Stimulated activated CD4-positive, alpha-beta T cell treated with anti-CD3 and anti-CD28 coated beads, Interleukin-12 subunit alpha, Interleukin-12 subunit beta, amount 100 ng/mL, for 4 hours (primary cell): Measurements from ENCODE around the gene MKNK1.

Source experiments
- DNase-seq: peaks from one replicate; pipeline ENCODE4 v3.0.0-alpha.2; 2020

MKNK1 gene

DNA sequence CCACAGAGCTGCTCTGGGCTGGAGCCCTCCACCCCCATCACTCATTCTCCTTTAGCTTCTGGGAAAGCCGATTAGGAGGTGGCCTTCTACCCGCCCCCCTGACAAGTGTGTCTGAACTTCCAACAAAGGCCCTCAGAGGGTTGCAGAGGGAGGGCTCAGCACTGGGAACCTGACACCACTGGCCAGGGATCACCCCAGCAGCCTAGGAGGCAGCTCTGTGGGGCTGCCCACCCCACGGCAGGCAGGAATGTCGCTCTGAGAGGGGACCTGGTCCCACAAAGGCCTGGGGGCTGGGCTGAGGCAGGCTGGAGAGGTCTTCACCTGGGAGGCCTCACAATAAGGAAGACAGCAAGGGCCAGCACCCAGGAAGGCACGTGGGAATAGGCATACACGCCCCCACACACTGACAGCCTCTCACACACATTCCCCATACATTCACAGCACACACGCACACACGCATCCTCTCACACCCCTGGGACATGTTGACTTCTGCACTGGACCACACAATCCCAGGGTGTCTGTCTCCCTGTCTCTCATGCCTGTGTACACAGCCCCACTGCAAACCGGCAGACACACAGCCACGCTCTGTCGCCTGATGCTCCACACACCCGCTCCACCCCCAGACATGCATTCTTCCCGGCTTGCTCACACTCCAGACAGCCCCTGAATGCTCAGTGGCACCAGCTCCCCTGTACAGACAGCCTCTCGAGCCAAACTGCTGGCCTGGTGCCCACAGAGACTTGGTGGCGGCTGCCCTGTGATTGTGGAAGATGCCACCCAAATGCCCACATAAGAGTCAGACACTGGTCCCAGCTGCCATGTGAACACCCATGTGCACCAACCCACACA is 83.8 kb downstream of the MKNK1 start:
- DNase-seq = no peak

- DNase-seq = no peak
Observed at GRCh38 chr1:46519209-46519608, 84.9 kb downstream of the MKNK1 start.

DNA sequence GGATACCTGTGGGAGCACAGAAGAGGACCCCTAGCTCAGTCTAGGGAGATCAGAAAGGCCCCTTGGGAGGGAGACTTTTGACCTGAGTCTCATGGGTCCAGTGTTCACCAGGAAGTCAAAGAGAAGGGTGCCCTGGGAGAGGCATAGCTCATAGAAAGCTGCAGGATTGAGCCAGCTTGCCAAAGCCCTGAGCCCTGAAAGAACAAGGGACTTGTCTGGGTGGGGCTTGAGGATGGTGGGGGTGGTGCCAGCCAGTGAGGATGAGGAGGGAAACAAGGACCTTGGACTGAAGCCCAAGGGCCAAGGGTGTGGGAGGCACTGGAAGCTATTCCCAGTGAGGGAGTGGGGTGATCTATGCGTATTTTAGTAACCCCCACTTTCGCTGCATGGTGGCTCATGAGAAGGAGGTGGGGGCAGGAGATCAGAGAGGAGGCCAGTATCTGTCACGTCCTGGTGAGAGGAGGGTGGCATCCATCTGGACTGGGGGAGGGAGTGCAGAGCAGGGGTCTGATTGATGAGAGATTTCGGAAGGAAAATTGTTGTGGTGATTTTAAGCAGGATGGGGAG is 86.1 kb downstream of the MKNK1 start:
- no peak for DNase-seq

- no peak for DNase-seq
Observed at GRCh38 chr1:46517010-46517600, 87.0 kb downstream of the MKNK1 start.

DNA sequence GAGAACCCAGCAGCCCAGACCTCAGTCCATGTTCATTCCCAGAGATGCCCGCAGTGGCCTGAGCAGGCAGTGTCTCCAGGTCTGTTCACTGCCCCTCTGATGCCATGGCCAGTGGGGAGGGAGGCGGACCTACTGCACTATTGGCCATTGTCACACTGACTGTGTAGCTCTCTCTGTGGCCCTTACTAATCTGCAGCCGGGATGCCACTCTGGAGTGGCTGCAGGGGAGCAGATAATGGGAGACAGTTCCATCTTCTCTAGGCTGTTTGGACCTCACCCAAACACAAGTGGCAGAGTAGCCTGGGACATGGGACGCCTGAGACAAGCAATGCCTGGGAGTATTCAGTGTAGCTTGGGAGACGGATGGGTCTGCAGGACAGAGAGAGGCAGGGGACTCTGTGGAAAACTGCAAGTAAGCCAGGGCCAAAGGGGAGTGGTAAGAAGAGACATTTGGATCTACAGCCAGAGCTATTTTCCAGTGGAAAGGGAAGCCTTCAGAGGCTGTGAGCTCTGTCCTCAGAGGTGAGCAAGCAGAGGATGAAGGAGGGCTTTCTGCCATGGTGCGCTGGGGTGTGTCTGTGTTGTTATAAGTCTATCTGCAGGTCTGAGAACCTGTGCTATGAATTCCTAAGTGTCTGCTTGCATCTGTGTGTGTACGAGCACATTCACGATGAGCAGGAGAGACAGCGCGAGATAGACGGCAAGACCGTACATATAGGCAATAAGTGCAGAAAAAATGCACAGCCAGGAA is 87.7 kb downstream of the MKNK1 start:
- no peak for DNase-seq

GRCh38 chr1:46515576-46515975 is 88.5 kb downstream of the MKNK1 start:
- DNase-seq = no peak

GRCh38 chr1:46513536-46513935 is 90.5 kb downstream of the MKNK1 start:
- DNase-seq = no peak

DNA sequence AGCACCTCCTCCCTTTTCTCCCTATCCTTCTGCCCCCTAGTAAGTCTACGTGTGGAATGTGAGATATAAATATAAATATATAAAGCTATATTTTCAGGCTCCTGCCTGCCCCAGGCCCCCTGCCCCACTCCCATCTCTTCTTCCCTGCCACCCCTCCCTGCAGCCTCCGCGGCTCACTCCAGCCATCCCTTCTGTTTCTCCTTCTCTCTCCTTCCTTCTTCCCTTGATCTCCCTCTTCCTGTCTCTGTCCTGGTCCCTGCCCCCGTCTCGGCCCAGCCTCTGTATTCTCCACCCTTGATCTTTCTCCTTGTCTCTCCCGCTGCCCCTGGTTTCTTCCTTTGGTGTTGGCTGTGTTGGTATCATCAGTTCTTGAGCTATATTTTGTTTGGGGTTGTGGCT is 91.3 kb downstream of the MKNK1 start:
- DNase-seq = no peak

DNA sequence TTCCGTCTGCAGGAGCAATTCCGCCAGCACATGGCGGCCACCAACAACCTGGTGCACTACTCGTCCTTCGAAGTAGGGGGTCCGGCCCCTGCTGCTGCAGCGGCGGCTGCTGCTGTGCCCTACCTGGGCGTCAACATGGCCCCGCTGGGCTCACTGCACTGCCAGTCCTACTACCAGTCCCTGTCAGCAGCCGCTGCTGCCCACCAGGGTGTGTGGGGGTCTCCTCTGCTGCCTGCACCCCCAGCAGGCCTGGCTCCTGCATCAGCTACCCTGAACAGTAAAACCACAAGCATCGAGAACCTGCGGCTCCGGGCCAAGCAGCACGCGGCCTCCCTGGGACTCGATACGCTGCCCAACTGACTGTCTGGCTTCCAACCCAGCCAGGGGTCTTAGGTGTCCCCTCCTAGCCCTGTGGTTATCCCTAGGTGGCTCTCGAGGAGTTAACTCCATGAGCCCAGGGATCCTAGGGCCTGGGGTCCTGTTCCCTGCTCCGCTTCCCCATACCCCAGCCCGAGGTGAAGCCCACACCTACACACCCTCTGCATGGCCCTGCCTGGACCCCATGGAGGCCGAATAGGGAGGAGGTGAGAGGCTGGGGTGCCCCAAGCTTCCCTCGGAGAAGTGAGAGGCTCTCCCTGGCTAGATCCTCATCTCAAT is 91.8 kb downstream of the MKNK1 start:
- DNase-seq = no peak

DNA sequence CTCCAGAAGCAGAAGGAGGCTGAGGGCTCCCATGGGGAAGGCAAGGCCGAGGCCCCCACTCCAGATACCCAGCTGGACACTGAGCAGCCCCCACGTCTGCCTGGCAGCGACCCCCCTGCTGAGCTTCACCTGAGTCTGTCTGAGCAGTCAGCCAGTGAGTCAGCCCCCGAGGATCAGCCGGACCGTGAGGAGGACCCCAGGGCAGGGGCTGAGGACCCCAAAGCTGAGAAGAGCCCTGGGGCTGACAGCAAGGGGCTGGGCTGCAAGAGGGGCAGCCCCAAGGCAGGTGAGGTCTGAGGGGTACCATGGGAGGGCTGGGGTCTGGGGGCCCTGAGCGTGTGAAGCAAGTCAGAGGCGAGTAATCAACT is 93.1 kb downstream of the MKNK1 start:
- no peak for DNase-seq

- DNase-seq = no peak
Observed at GRCh38 chr1:46510341-46510997, 93.6 kb downstream of the MKNK1 start.

- DNase-seq = no peak
Observed at GRCh38 chr1:46508757-46509156, 95.3 kb downstream of the MKNK1 start.
